ENCODE measurements around the gene ALCAM. TPM values are rescaled to one million over a fixed set of nuclear protein-coding genes. Genes with fewer than 3 reads are reported as not detected.

ALCAM gene
- polyA plus RNA-seq, 1 experiment: 275 TPM

- H3K27ac ChIP-seq (ENCODE audit: low read depth, low read length): no peak overlapping the region
- H3K27me3 ChIP-seq (ENCODE audit: control insufficient read depth, insufficient read depth, low read length): no peaks in the 10 kb centered on the region
- no peak for TF ChIP-seq CTCF (IDR thresholded peaks at IDR 0.05; ENCODE audit: low read depth, low read length)
- no peak for DNase-seq (ENCODE audit: low read depth, low spot score)
- POLR2A ChIA-PET: no interaction called here
- no peak overlapping the region for H3K4me3 ChIP-seq (ENCODE audit: low read depth, low read length)
- peaks cover 4% of the 10 kb centered on the region; the same call in 1 of the 2 replicates for H3K9me3 ChIP-seq (ENCODE audit: control insufficient read depth, insufficient read depth, low read length)
- CTCF ChIA-PET: interaction anchor here (4.2 kb wide), 1 partner anchor 8 kb away, joined by 30 read pairs; no protein-coding TSS in a partner anchor
Observed at GRCh38 chr3:105525531-105525930, 158.8 kb downstream of the ALCAM start.

DNA sequence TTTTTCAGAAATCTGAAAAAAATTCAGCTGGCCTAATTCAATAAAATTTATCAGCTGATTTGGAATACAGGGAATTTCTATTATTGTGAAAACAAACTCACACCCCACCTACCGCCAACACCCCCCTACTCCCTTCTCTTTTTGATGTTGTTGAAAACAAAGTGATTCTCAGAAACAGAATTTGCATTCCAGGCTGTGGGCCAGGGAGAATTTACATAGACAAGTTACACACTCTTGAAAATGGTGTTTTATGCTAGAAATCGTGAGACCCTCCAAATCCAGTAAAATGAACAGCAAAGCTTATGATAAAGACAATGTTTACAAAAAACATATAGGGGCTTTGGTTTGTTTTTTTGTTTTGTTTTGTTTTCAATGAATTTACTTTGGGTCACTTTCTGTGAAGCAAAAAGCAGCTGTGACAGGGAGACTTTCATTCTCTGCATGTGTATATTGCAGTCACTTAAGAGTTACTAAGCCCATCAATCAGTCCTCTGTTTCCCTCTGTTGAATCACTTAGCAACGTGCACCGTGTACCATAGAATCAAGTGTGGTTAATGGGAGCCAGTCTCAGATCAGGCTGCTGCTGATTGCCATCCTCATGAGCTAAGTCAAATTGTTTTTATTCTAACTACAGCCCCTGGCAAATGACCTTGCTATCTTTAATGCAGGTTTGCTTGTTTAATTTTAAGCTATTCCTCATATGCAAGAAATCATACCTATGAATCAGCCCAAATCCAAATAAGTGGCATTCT lies 159.8 kb downstream of the ALCAM start:
- H3K4me3 ChIP-seq (ENCODE audit: low read depth, low read length): no peak overlapping the region
- no peak overlapping the region for H3K27ac ChIP-seq (ENCODE audit: low read depth, low read length)
- CTCF ChIA-PET: interaction anchor here (0.6 to 4.2 kb wide), 10 partner anchors 7 to 1342 kb away, joined by 3 to 30 read pairs (median 4); no protein-coding TSS in a partner anchor
- DNase-seq (ENCODE audit: low read depth, low spot score): no peak
- H3K9me3 ChIP-seq (ENCODE audit: control insufficient read depth, insufficient read depth, low read length): peaks cover 4% of the 10 kb centered on the region; the same call in 1 of the 2 replicates
- no peak for TF ChIP-seq CTCF (IDR thresholded peaks at IDR 0.05; ENCODE audit: low read depth, low read length)
- no peaks in the 10 kb centered on the region for H3K27me3 ChIP-seq (ENCODE audit: control insufficient read depth, insufficient read depth, low read length)
- POLR2A ChIA-PET: no interaction called here

DNA sequence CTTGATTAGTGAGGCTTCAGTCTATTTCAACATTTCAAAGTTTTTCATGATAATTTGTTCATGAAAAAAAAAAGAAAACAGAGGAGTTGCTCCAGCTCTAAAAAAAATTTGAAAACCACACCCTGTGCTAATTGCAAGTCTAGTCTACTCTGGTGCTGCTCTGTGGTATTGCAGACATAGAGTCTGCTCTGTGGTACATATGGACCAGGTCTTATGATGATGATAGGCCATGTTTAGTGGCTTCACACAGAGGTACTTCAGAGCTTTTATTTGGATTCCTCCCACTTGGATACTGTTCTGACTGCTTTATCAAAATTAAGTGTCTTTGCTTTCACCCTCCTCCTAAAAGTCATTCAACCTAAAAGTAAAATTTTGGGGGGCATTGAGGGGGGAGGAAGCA lies 160.8 kb downstream of the ALCAM start:
- H3K4me3 ChIP-seq (ENCODE audit: low read depth, low read length): no peak overlapping the region
- H3K27me3 ChIP-seq (ENCODE audit: control insufficient read depth, insufficient read depth, low read length): no peaks in the 10 kb centered on the region
- ChIA-PET CTCF (interaction anchor here (0.6 to 4.2 kb wide), 9 partner anchors 8 to 1254 kb away, joined by 3 to 30 read pairs (median 5); no protein-coding TSS in a partner anchor), POLR2A (no interaction called here)
- no peak overlapping the region for H3K27ac ChIP-seq (ENCODE audit: low read depth, low read length)
- no peak for DNase-seq (ENCODE audit: low read depth, low spot score)
- peaks cover 4% of the 10 kb centered on the region; the same call in 1 of the 2 replicates for H3K9me3 ChIP-seq (ENCODE audit: control insufficient read depth, insufficient read depth, low read length)
- TF ChIP-seq CTCF (IDR thresholded peaks at IDR 0.05; ENCODE audit: low read depth, low read length): no peak

DNA sequence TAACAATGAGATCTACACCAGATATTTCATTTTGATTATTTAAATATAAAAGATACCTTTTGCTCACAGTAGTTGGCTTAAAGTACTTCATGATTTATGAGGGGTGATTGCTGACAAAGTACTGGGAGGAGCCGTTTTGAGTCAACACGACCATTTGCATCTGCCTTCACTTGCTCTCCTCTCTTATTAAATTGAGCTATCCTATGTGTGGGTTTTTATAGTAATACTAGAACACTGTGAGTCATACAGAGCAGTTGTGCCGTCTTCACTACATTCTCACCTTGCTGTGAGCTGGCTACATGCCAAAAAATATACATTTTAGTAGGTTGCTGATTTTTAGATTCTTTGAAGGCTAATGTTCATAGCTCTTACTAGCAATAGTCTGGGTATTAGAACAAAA lies 161.2 kb downstream of the ALCAM start:
- CTCF ChIA-PET: interaction anchor here (0.6 to 4.2 kb wide), 7 partner anchors 8 to 1255 kb away, joined by 3 to 30 read pairs (median 6); no protein-coding TSS in a partner anchor
- no peaks in the 10 kb centered on the region for H3K27me3 ChIP-seq (ENCODE audit: control insufficient read depth, insufficient read depth, low read length)
- no peak overlapping the region for H3K4me3 ChIP-seq (ENCODE audit: low read depth, low read length)
- peaks cover under 1% of the 10 kb centered on the region; the same call in 1 of the 2 replicates for H3K9me3 ChIP-seq (ENCODE audit: control insufficient read depth, insufficient read depth, low read length)
- DNase-seq (ENCODE audit: low read depth, low spot score): no peak
- H3K27ac ChIP-seq (ENCODE audit: low read depth, low read length): no peak overlapping the region
- POLR2A ChIA-PET: interaction anchor here (1.0 kb wide), 1 partner anchor 51 kb away, joined by 3 read pairs; no protein-coding TSS in a partner anchor
- TF ChIP-seq CTCF (IDR thresholded peaks at IDR 0.05; ENCODE audit: low read depth, low read length): no peak

DNA sequence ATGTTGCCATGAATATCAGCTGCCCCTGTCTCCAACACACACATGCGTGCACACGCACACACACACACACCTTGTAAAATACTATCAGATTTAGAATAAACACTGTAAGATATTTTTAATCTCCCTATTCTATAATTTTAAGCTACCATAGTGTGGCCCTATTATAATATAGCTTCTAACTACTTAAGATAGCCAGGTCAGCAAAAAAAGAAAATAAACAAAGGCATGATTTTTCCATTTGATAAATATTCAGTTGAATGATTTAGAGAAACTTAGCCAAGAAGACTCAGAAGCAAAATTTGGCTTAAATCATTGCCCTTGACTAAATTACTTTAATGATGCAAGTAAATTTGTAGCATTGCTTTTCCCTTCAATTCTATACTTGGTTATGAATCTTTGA lies 162.2 kb downstream of the ALCAM start:
- POLR2A ChIA-PET: interaction anchor here (1.0 kb wide), 1 partner anchor 50 kb away, joined by 3 read pairs; no protein-coding TSS in a partner anchor
- H3K27ac ChIP-seq (ENCODE audit: low read depth, low read length): no peak overlapping the region
- DNase-seq (ENCODE audit: low read depth, low spot score): no peak
- no peaks in the 10 kb centered on the region for H3K9me3 ChIP-seq (ENCODE audit: control insufficient read depth, insufficient read depth, low read length)
- CTCF ChIA-PET: interaction anchor here (0.8 to 4.2 kb wide), 4 partner anchors 9 to 1081 kb away, joined by 3 to 30 read pairs (median 10); no protein-coding TSS in a partner anchor
- H3K27me3 ChIP-seq (ENCODE audit: control insufficient read depth, insufficient read depth, low read length): no peaks in the 10 kb centered on the region
- TF ChIP-seq CTCF (IDR thresholded peaks at IDR 0.05; ENCODE audit: low read depth, low read length): no peak
- H3K4me3 ChIP-seq (ENCODE audit: low read depth, low read length): no peak overlapping the region
